ENCODE results near the gene ASPHD2.
"Not testable (repeated sequence)": the region's sequence is repeated elsewhere in the genome, so short reads cannot be mapped to it uniquely, and the experiment has no call there.

Gene ASPHD2

DNA sequence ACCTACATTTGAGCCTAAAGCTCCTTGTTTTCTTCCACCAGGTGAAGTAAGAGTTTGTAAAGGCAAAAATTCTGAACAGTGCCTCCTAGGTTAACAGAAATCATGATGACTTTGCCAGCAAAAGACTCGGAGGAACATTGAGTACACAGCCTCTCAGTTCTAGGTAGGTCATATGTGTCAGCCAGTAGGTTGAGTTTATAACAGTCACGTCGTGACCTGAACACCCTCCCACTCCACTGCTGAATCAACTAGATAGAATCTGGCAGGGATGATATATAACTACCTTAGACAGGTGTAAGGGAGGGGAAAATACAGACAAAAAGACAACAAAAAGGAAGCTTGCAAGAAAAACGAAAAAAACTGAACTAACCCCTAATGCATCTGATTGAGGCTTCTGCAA lies 12.8 kb upstream of the ASPHD2 start:
- DNase-seq (ENCODE audit: low read depth in 3 of 3), result no peak

- no peak for DNase-seq (ENCODE audit: low read depth in 3 of 3)
Measured at GRCh38 chr22:26416670-26417276, 12.3 kb upstream of the ASPHD2 start.

GRCh38 chr22:26417406-26417805 lies 11.7 kb upstream of the ASPHD2 start:
- no peak for DNase-seq (ENCODE audit: low read depth in 3 of 3)

DNA sequence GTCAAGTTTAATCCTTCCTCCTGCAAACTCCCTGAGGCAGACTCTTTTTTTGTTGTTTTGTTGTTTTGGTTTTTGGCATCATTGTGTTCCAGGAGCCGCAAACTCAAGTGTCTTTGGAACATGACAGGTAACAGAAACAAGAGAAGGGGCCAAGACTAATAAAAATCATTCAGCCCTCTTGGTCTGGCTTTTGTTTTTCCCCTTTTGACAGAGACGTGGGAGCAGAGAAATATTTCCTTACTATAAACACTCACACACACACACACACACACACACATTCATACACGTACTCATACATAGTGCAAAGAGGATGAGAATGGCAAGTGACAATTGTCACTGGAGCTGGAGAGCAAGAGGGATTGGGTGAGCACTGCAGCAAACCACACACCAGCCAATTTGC lies 10.4 kb upstream of the ASPHD2 start:
- DNase-seq (ENCODE audit: low read depth in 3 of 3), result no peak

GRCh38 chr22:26426924-26427323 lies 2.1 kb upstream of the ASPHD2 start:
- no peak for DNase-seq (ENCODE audit: low read depth in 3 of 3)

- peak in 1 of 3 experiments; percentile 12 for DNase-seq (ENCODE audit: low read depth in 3 of 3)
Measured at GRCh38 chr22:26429458-26430286, 612 bp downstream of the ASPHD2 start.

GRCh38 chr22:26430600-26430999 lies 1.5 kb downstream of the ASPHD2 start:
- DNase-seq (ENCODE audit: low read depth in 3 of 3), result no peak

DNA sequence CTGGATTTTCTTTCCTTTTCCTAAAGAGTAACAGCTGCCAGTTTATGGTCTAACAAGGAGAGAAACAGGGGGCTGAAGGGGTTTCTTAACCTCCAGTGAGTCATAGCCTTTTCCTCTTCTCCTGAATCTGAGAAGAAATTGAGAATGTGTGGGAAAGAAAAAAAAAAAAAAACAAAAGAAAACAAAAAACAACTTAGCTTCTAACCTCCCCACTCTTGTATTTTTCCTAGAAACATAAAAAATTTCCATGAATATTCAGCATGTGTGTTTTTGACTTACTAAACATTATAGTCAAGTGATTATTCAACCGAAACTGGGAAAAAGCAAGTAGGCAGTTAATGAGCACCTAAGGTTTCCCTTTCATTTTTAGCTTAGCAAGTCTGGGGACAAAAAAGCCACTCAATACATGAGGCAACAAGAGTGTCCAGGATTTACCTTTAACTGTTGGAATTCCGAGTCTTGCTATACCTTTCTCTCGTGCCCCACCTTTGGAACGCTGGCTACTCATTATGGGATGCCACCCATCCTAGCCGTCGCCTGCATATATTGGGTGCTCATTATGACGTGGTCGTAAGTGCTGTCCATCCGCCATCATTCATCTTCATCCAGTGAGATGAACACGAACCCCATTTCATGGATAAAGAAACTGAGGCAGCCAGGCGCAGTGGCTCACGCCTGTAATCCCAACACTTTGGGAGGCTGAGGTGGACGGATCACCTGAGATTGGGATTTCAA lies 2.4 kb downstream of the ASPHD2 start:
- no peak for DNase-seq (ENCODE audit: low read depth in 3 of 3)

DNA sequence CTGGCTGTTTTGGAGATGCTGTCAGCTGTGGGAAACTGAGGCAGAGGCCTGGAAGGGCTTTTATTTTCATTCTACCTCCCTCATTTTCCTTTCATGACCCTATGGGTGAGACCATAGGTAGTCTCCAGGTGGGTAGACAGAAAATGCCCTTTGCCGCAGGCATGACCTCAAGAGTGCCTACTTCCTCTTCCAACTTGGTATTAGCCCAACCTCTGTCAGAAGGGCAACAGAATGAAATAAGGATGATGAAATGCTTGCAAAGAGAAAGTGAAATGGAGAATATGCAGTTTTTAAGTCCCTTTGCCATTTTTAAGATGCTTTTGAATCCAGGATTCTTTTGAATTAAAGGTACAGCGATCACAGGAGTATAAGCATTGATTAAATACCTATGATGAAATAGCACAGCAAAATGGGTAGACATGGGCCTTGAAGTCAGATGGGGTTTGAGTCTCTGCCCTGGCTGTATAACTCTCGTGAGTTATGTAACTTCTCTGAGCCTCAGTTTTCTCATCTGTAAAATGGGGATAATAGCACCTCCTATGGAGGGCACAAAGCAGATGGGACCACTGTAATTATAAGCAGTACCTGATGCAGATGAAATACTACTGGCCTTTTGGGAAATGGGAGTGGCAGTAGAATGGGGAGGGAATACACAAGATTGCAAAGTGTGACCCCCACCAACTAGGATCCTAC lies 3.7 kb downstream of the ASPHD2 start:
- DNase-seq (ENCODE audit: low read depth in 3 of 3), result no peak

DNA sequence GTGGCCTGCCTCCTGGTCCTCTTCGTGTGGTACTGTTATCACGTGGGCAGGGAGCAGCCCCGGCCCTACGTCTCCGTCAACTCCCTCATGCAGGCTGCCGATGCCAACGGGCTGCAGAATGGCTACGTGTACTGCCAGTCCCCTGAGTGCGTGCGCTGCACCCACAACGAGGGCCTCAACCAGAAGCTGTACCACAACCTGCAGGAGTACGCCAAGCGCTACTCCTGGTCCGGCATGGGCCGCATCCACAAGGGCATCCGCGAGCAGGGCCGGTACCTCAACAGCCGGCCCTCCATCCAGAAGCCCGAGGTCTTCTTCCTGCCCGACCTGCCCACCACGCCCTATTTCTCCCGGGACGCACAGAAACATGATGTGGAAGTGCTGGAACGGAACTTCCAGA lies 4.7 kb downstream of the ASPHD2 start:
- DNase-seq (ENCODE audit: low read depth in 3 of 3), result no peak

DNA sequence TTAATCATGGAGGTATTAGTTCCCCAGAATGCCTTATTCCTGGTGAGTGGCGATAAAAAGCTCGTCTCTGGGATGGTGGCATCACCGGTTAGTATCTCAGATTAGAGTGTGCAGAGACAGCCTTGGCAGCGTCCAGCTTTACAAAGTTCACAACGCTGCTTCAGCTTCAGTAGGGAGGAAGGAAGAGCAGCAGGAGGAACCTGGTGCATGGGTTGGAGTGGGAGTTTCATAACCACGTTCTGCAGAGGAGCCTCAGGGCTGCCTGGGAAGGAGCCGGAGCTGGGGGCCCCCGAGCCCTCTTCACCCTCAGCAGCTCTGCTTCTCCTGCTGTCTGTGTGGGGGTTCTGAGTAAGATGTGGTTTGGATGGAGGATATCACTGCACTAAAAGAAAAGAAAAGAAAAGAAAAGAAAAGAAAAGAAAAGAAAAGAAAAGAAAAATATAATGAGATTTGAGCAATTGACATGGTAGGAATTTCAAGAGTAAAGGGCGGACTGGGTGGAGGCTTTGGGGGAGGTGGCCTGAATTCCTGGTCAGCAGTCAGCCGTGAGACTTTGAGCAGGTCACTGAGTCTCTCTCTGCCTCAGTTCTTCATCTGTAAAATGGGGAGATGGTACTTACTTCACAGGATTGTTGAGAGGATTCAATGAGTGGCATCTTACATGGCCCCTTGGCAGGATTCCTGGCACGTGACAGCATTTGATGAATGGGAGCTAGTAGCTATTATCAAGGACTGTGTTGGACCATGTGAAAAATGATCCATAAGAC lies 6.5 kb downstream of the ASPHD2 start:
- no peak for DNase-seq (ENCODE audit: low read depth in 3 of 3)

- DNase-seq (ENCODE audit: low read depth in 3 of 3), result no peak
Measured at GRCh38 chr22:26436903-26437515, 7.9 kb downstream of the ASPHD2 start.

DNA sequence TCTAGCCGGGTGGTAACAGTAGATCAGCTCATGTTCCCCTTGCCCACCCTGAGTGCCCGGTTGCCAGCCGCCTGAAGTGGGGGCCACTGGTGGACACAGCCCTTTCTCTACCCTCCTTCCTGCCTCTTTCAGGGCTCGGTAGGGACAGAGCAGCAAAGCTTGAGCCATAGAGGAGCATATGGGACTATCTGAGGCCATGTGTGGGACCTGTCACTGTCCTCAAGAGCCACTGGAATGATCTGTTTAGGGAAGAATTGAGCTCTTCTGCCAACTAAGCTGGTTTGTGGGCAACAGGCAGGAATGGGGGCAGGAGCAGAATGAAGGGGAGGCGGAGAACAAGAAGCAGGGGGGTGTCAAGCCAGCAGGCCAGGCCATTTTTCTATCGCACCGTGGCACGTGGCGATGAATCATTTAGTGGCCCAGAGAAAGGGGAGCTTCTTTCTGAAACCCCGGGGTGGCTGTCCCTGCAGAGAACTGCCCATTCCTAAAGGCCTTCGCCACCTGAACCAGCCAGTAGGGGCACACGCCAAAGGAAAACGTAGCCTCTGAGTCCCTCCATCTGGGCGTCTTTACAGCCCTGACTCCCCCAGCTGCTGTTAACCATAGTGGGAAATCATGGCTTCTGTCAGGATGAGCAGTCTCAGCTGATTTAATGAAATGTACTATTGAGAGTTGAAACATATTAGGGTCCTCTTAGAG lies 8.8 kb downstream of the ASPHD2 start:
- DNase-seq (ENCODE audit: low read depth in 3 of 3), result no peak

DNA sequence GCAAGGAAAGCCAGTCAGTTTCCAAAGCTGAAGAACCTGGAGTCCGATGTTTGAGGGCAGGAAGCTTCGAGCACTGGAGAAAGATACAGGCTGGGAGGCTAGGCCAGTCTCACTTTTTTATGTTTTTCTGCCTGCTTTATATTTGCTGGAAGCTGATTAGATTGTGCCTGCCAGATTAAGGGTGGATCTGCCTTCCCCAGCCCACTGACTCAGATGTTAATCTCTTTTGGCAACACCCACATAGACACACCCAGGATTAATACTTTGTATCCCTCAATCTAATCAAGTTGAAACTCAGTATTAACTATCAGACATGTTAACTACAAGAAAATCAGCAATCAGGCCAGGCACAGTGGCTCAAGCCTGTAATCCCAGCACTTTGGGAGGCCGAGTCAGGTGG lies 9.7 kb downstream of the ASPHD2 start:
- DNase-seq (ENCODE audit: low read depth in 3 of 3), result not testable (repeated sequence)

DNA sequence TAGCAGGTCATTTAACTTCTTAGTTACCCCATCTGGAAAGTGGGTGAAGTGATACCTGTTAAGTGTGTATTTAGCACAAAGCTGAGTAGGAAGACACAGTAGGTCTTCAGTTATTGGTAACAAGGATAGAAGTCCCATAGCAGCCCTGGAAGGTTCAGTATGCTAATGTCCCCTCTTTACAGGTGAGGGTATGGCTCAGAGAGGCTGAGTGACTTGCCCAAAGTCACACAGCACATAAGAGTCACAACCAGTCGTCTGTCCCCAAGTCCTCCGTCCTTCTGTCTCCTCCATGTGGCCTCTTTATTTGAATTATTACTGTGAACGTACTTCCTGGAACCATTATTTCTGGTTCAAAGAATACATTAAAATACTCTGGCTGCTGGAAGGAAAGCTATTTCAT lies 10.5 kb downstream of the ASPHD2 start:
- DNase-seq (ENCODE audit: low read depth in 3 of 3), result no peak

GRCh38 chr22:26442086-26442756 lies 13.2 kb downstream of the ASPHD2 start:
- DNase-seq (ENCODE audit: low read depth in 3 of 3), result no peak

GRCh38 chr22:26443901-26444690 lies 15.0 kb downstream of the ASPHD2 start:
- DNase-seq (ENCODE audit: low read depth in 3 of 3), result no peak

DNA sequence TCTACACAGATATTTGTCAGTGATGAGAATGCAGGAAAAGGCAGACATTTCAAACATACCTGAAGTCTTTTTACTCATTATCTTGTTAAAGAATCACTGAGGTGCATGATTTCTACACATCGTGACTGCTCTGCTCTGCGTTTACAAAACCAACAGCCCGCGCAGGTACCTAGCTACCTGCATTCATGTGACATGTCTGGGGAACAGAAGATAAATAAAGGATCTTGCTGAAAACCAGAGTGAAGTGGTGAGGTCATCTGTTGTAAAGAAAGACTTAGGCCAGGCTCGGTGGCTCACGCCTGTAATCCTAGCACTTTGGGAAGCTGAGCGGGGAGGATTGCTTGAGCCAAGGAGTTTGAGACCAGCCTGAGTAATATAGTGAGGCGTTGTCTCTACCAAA lies 15.7 kb downstream of the ASPHD2 start:
- DNase-seq (ENCODE audit: low read depth in 3 of 3), result no peak

All from stimulated activated CD4-positive, alpha-beta T cell treated with anti-CD3 and anti-CD28 coated beads, TNF-alpha, amount 100 ng/mL, for 4 hours (primary cell).